Type B pancreatic cell (in vitro differentiated cells): ENCODE results near the gene KRTAP5-3. TPM values are rescaled to one million over a fixed set of nuclear protein-coding genes. Genes with fewer than 3 reads are reported as not detected.
"Not testable (repeated sequence)": the region's sequence is repeated elsewhere in the genome, so short reads cannot be mapped to it uniquely, and the experiment has no call there.

Source experiments
- DNase-seq: peaks from one replicate; pipeline ENCODE4 v3.0.0; 2021; ENCODE audit warnings: mixed read lengths; ENCODE audit not compliant: unreplicated experiment; ENCODE audit errors: extremely low spot score
- H3K27ac Mint-ChIP-seq: 2 replicates; pipeline ENCODE4 v1.8.0; 2021; ENCODE audit warnings: mild to moderate bottlenecking, mixed read lengths
- H3K27me3 Mint-ChIP-seq: 2 replicates; pipeline ENCODE4 v1.8.0; 2021; ENCODE audit warnings: mixed read lengths
- H3K36me3 Mint-ChIP-seq: 2 replicates; pipeline ENCODE4 v1.8.0; 2021; ENCODE audit warnings: mixed read lengths
- H3K4me1 Mint-ChIP-seq: one replicate; pipeline ENCODE4 v1.8.0; 2021; ENCODE audit warnings: mixed read lengths; ENCODE audit not compliant: unreplicated experiment
- H3K4me3 Mint-ChIP-seq: 2 replicates; pipeline ENCODE4 v1.8.0; 2021; ENCODE audit warnings: mild to moderate bottlenecking, mixed read lengths
- H3K9me3 Mint-ChIP-seq: 2 replicates; pipeline ENCODE4 v1.8.0; 2021; ENCODE audit warnings: mixed read lengths
- CTCF ChIP-seq: fragments of 200-600 bp; sonication (generic); conservative IDR thresholded peaks from 2 replicates; pipeline ENCODE4 v1.5.0; 2021; ENCODE audit warnings: antibody characterized with exemption, mild to moderate bottlenecking
- total RNA-seq: library from RNA; stranded (reverse); gene quantifications from 2 replicates; pipeline ENCODE4 v1.2.1, GENCODE V29; 2021; ENCODE audit warnings: low replicate concordance

Gene KRTAP5-3
- total RNA-seq, 1 donor from 2014 or later = not detected

- no peak overlapping the region for H3K4me3 Mint-ChIP-seq
- H3K27me3 Mint-ChIP-seq = peaks cover 36% of the 10 kb centered on the region
These were observed 15.5 kb upstream of the KRTAP5-3 start for GRCh38 chr11:1623716-1624115.

GRCh38 chr11:1622086-1622485 is 13.8 kb upstream of the KRTAP5-3 start, which contains the start of gene KRTAP5-4:
TSS of gene KRTAP5-4 (minus strand) at chr11:1622138. CDS start at chr11:1622093, 45 bp downstream.
- no peak for DNase-seq
- H3K27ac Mint-ChIP-seq = no peak within 1 kb of the TSS
- H3K27me3 Mint-ChIP-seq = peaks cover 32% of the 10 kb centered on the region
- H3K36me3 Mint-ChIP-seq = no peaks in the 10 kb centered on the region
- TF ChIP-seq CTCF = no peak
- H3K4me1 Mint-ChIP-seq = peaks cover 5% of the 10 kb centered on the region
- H3K9me3 Mint-ChIP-seq = peaks cover under 1% of the 10 kb centered on the region
- H3K4me3 Mint-ChIP-seq = no peak within 1 kb of the TSS

More at GRCh38 chr11:1623716-1624115, 15.5 kb upstream of the KRTAP5-3 start:
- no peak for TF ChIP-seq CTCF
- Mint-ChIP-seq H3K4me1 (peaks cover 5% of the 10 kb centered on the region), H3K27ac (no peak overlapping the region), H3K9me3 (no peaks in the 10 kb centered on the region), H3K36me3 (no peaks in the 10 kb centered on the region)
- DNase-seq = no peak

GRCh38 chr11:1619449-1619848 is 11.2 kb upstream of the KRTAP5-3 start:
- DNase-seq = no peak
- TF ChIP-seq CTCF = no peak
- Mint-ChIP-seq H3K9me3 (peaks cover 14% of the 10 kb centered on the region), H3K4me1 (peaks cover 5% of the 10 kb centered on the region), H3K27me3 (peaks cover 41% of the 10 kb centered on the region), H3K27ac (peak overlapping the region; percentile 14), H3K4me3 (no peak overlapping the region), H3K36me3 (peaks cover 3% of the 10 kb centered on the region)

- Mint-ChIP-seq H3K4me1 (peaks cover 5% of the 10 kb centered on the region), H3K27ac (no peak overlapping the region), H3K4me3 (no peak overlapping the region), H3K9me3 (peaks cover 19% of the 10 kb centered on the region), H3K27me3 (peaks cover 42% of the 10 kb centered on the region), H3K36me3 (peaks cover 3% of the 10 kb centered on the region)
- no peak for DNase-seq
- TF ChIP-seq CTCF = no peak
These were observed 10.0 kb upstream of the KRTAP5-3 start for GRCh38 chr11:1618231-1618630.

- not testable (repeated sequence) for H3K9me3 Mint-ChIP-seq, H3K27ac Mint-ChIP-seq, H3K36me3 Mint-ChIP-seq, H3K4me1 Mint-ChIP-seq, DNase-seq, H3K4me3 Mint-ChIP-seq
- peaks cover 26% of the 10 kb centered on the region for H3K27me3 Mint-ChIP-seq
These were observed 362 bp downstream of the KRTAP5-3 start for GRCh38 chr11:1607901-1608300.

- not testable (repeated sequence) for H3K9me3 Mint-ChIP-seq, DNase-seq, H3K4me1 Mint-ChIP-seq, H3K27ac Mint-ChIP-seq, H3K36me3 Mint-ChIP-seq
- Mint-ChIP-seq H3K27me3 (peaks cover 30% of the 10 kb centered on the region), H3K4me3 (peak overlapping the region; percentile 12)
These were observed 962 bp downstream of the KRTAP5-3 start for GRCh38 chr11:1607156-1607845.

GRCh38 chr11:1605923-1606322 is 2.3 kb downstream of the KRTAP5-3 start:
- H3K4me3 Mint-ChIP-seq, H3K36me3 Mint-ChIP-seq, DNase-seq, H3K27ac Mint-ChIP-seq, H3K9me3 Mint-ChIP-seq, H3K4me1 Mint-ChIP-seq: not testable (repeated sequence)
- H3K27me3 Mint-ChIP-seq = peaks cover 41% of the 10 kb centered on the region
